ENCODE results near the gene GNG7. TPM values are rescaled to one million over a fixed set of nuclear protein-coding genes. Genes with fewer than 3 reads are reported as not detected.
"Not testable (repeated sequence)": the region's sequence is repeated elsewhere in the genome, so short reads cannot be mapped to it uniquely, and the experiment has no call there.

GNG7 gene
- total RNA-seq, 1 experiment from 2014 or later: 7.7 TPM

DNA sequence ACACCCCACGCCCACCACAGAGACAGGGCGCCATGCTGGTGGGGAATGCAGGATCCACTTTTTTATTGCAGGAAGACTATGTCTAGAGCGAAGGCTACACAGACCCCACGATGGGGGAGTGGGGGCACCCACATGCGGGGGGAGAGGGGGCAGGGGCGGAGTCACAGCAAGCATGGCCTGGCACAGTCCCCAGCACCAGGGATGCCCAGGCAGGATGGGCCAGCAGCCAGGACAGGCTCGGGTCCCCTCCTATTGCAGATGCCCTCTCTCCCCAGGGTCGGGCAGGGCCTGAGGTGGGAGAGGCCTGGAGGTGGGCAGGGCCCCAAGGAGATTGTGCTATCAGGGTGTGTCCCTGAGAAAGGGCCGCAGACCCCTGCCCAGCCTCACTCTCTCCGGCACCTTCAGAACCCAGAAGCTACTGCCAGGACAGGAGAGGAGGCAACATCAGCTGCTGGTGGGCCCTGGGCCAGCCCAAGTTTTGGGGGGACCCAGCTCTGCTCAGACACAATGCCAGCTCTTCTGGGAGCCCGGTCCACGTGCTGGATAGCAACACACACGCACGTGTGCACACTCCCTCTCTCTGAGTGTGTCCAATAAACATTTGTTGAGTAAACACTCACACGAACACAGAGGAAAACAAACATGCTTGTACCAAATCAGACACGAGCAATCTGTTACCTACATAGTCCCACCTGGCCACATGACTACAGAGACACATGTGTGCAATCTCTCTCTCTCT lies 12.2 kb upstream of the GNG7 start:
- no CpG with 5 or more reads among the region's 16 CpGs for WGBS (ENCODE audit: extremely low coverage, insufficient read length, low lambda C conversion rate)
- no peak overlapping the region for H3K23ac ChIP-seq (ENCODE audit: insufficient read length, low read depth, low read length)
- H3K27me3 ChIP-seq (ENCODE audit: insufficient read depth, low read length): no peaks in the 10 kb centered on the region
- H2BK5ac ChIP-seq (ENCODE audit: insufficient read length, low read length): no peak overlapping the region
- H2AK5ac ChIP-seq (ENCODE audit: insufficient read length, low read length): no peak overlapping the region
- no peak overlapping the region for H4K5ac ChIP-seq (ENCODE audit: insufficient read length, low read depth, low read length)
- Mint-ChIP-seq H3K36me3 (ENCODE audit: insufficient read depth in 1 of 3, low read depth in 3 of 3) (peaks cover 14 to 16% (median 14%) of the 10 kb centered on the region in 3 experiments), H3K27me3 (ENCODE audit: low read depth) (peaks cover 19% of the 10 kb centered on the region), H3K4me3 (peak overlapping the region in 1 of 2 experiments; percentile 61; a peak in 1 of 5 replicates), H3K4me1 (peaks cover 2 to 12% of the 10 kb centered on the region in 2 experiments), H3K9me3 (peaks cover 10 to 11% of the 10 kb centered on the region in 2 experiments), H3K27ac (no peak overlapping the region)
- no peak overlapping the region for H3K4me2 ChIP-seq (ENCODE audit: insufficient read depth, insufficient read length, low read length)
- peaks cover 8% of the 10 kb centered on the region for H3K9me3 ChIP-seq (ENCODE audit: control insufficient read depth, low read depth, low read length)
- no peaks in the 10 kb centered on the region for H3K79me2 ChIP-seq (ENCODE audit: insufficient read depth, low read length)
- no peak overlapping the region for H3K18ac ChIP-seq (ENCODE audit: insufficient read length, low read depth, low read length)
- H3K9ac ChIP-seq (ENCODE audit: extremely low read depth, insufficient read length, low read length): no peak overlapping the region
- no peak overlapping the region for H3K27ac ChIP-seq (ENCODE audit: insufficient read length, low read depth, low read length)
- H2BK12ac ChIP-seq (ENCODE audit: insufficient read length, low read depth, low read length): no peak overlapping the region
- TF ChIP-seq, protein P1, sequence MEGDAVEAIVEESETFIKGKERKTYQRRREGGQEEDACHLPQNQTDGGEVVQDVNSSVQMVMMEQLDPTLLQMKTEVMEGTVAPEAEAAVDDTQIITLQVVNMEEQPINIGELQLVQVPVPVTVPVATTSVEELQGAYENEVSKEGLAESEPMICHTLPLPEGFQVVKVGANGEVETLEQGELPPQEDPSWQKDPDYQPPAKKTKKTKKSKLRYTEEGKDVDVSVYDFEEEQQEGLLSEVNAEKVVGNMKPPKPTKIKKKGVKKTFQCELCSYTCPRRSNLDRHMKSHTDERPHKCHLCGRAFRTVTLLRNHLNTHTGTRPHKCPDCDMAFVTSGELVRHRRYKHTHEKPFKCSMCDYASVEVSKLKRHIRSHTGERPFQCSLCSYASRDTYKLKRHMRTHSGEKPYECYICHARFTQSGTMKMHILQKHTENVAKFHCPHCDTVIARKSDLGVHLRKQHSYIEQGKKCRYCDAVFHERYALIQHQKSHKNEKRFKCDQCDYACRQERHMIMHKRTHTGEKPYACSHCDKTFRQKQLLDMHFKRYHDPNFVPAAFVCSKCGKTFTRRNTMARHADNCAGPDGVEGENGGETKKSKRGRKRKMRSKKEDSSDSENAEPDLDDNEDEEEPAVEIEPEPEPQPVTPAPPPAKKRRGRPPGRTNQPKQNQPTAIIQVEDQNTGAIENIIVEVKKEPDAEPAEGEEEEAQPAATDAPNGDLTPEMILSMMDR (conservative IDR thresholded peaks at IDR 0.05): no peak
- H2AFZ ChIP-seq (ENCODE audit: low read length): no peak overlapping the region
- no peak overlapping the region for H3K14ac ChIP-seq (ENCODE audit: insufficient read depth, low read length)
- H3T11ph ChIP-seq (ENCODE audit: low read length): no peak overlapping the region
- H2BK120ac ChIP-seq (ENCODE audit: low read depth, low read length, poor library complexity, severe bottlenecking): no peak overlapping the region
- no peak overlapping the region for H2BK20ac ChIP-seq (ENCODE audit: low read depth, low read length, poor library complexity, severe bottlenecking)
- peaks cover 3% of the 10 kb centered on the region for H3K23me2 ChIP-seq (ENCODE audit: insufficient read length, low read depth, low read length, poor library complexity, severe bottlenecking)
- H3K4ac ChIP-seq (ENCODE audit: low read depth, low read length): no peak overlapping the region
- no peak overlapping the region for H3K56ac ChIP-seq (ENCODE audit: insufficient read length, low read depth, low read length)
- H3K4me1 ChIP-seq (ENCODE audit: insufficient read depth, low read length): no peaks in the 10 kb centered on the region
- H4K8ac ChIP-seq (replicated peaks; ENCODE audit: insufficient read length, low read depth, low read length): no peak overlapping the region
- H4K20me1 ChIP-seq (ENCODE audit: control insufficient read depth, insufficient read depth, insufficient read length): no peaks in the 10 kb centered on the region
- H4K91ac ChIP-seq (ENCODE audit: insufficient read length, low read depth, low read length): no peak overlapping the region
- H2BK15ac ChIP-seq (ENCODE audit: low read depth, low read length): no peak overlapping the region
- no peak for DNase-seq
- no peaks in the 10 kb centered on the region for H3K79me1 ChIP-seq (ENCODE audit: insufficient read depth, low read depth, low read length, poor library complexity, severe bottlenecking)

DNA sequence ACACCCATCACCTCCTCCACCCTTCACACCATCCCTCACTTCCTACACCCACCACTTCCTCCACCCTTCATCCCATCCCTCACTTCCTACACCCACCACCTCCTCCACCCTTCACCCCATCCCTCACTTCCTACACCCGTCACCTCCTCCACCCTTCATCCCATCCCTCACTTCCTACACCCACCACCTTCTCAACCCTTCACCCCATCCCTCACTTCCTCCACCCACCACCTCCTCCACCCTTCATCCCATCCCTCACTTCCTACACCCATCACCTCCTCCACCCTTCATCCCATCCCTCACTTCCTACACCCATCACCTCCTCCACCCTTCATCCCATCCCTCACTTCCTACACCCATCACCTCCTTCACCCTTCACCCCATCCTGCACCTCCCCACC lies 11.6 kb upstream of the GNG7 start:
- not testable (repeated sequence) for H3K79me2 ChIP-seq (ENCODE audit: insufficient read depth, low read length); H3K9me3 ChIP-seq (ENCODE audit: control insufficient read depth, low read depth, low read length); H3K14ac ChIP-seq (ENCODE audit: insufficient read depth, low read length); H3K4me2 ChIP-seq (ENCODE audit: insufficient read depth, insufficient read length, low read length); H2AK5ac ChIP-seq (ENCODE audit: insufficient read length, low read length); H3K9ac ChIP-seq (ENCODE audit: extremely low read depth, insufficient read length, low read length); H3K79me1 ChIP-seq (ENCODE audit: insufficient read depth, low read depth, low read length, poor library complexity, severe bottlenecking); H3K4me1 ChIP-seq (ENCODE audit: insufficient read depth, low read length); H3K4me3 Mint-ChIP-seq; H3K4me1 Mint-ChIP-seq; H2BK15ac ChIP-seq (ENCODE audit: low read depth, low read length); H3K18ac ChIP-seq (ENCODE audit: insufficient read length, low read depth, low read length); H2BK5ac ChIP-seq (ENCODE audit: insufficient read length, low read length); H4K5ac ChIP-seq (ENCODE audit: insufficient read length, low read depth, low read length); H3K23ac ChIP-seq (ENCODE audit: insufficient read length, low read depth, low read length); H4K8ac ChIP-seq (replicated peaks; ENCODE audit: insufficient read length, low read depth, low read length); H3K27me3 ChIP-seq (ENCODE audit: insufficient read depth, low read length); H4K91ac ChIP-seq (ENCODE audit: insufficient read length, low read depth, low read length); H3K56ac ChIP-seq (ENCODE audit: insufficient read length, low read depth, low read length); H3K23me2 ChIP-seq (ENCODE audit: insufficient read length, low read depth, low read length, poor library complexity, severe bottlenecking); H3K4ac ChIP-seq (ENCODE audit: low read depth, low read length); H2BK20ac ChIP-seq (ENCODE audit: low read depth, low read length, poor library complexity, severe bottlenecking); H2BK120ac ChIP-seq (ENCODE audit: low read depth, low read length, poor library complexity, severe bottlenecking); H2BK12ac ChIP-seq (ENCODE audit: insufficient read length, low read depth, low read length); H4K20me1 ChIP-seq (ENCODE audit: control insufficient read depth, insufficient read depth, insufficient read length); H3T11ph ChIP-seq (ENCODE audit: low read length); H2AFZ ChIP-seq (ENCODE audit: low read length); H3K27ac ChIP-seq (ENCODE audit: insufficient read length, low read depth, low read length); DNase-seq; H3K27ac Mint-ChIP-seq
- Mint-ChIP-seq H3K27me3 (ENCODE audit: low read depth) (peaks cover 21% of the 10 kb centered on the region), H3K9me3 (peaks cover 10 to 11% of the 10 kb centered on the region in 2 experiments), H3K36me3 (ENCODE audit: insufficient read depth in 1 of 3, low read depth in 3 of 3) (peaks cover 14 to 16% (median 14%) of the 10 kb centered on the region in 3 experiments)
- WGBS (ENCODE audit: extremely low coverage, insufficient read length, low lambda C conversion rate): no CpG with 5 or more reads among the region's 1 CpG
